KOPT-K1 (cell line): ENCODE data around the gene GRIN2C.

Experiments used
- H3K27ac ChIP-seq: fragments of 200-600 bp; sonication (generic); 2 replicates; pipeline ENCODE4 v1.5.1; 2016; ENCODE audit warnings: antibody characterized with exemption, mild to moderate bottlenecking, low read depth, low read length; ENCODE audit not compliant: poor library complexity, severe bottlenecking
- H3K36me3 ChIP-seq: fragments of 200-600 bp; sonication (generic); 2 replicates; pipeline ENCODE4 v1.5.1; 2017; ENCODE audit warnings: antibody characterized with exemption, mild to moderate bottlenecking, low read length, moderate library complexity; ENCODE audit not compliant: insufficient read depth
- H3K9me3 ChIP-seq: fragments of 200-600 bp; sonication (generic); 2 replicates; pipeline ENCODE4 v1.5.1; 2017; ENCODE audit warnings: antibody characterized with exemption, low read length, mild to moderate bottlenecking; ENCODE audit not compliant: insufficient read depth, poor library complexity, severe bottlenecking

GRIN2C gene

GRCh38 chr17:74892013-74892841 is 32.5 kb upstream of the GRIN2C start:
- no peaks in the 10 kb centered on the region for H3K9me3 ChIP-seq
- no peaks in the 10 kb centered on the region for H3K36me3 ChIP-seq
- H3K27ac ChIP-seq, result no peak overlapping the region

- Histone ChIP-seq H3K27ac (no peak overlapping the region), H3K9me3 (no peaks in the 10 kb centered on the region), H3K36me3 (no peaks in the 10 kb centered on the region)
These were observed 30.9 kb upstream of the GRIN2C start for GRCh38 chr17:74890554-74890953.

DNA sequence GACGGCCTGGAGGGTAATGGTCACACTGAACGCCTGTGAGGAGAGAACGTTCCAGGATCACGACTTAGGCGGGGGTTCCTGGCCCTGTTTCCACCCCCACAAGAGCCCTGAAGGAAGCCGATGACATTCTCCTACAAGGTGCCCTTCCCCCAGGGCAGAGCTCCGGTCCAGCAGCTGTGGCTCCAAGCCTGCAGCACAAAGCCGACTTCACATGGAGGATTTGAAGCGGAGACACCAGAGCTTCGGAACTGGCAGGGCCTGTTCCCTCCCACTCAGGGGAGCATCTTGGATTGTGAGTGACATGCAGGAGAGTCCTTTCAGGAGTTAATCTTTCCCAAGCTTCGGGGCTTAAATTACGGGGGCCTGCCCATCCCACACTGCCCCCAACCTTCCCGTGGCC is 28.8 kb upstream of the GRIN2C start:
- H3K27ac ChIP-seq, result no peak overlapping the region

DNA sequence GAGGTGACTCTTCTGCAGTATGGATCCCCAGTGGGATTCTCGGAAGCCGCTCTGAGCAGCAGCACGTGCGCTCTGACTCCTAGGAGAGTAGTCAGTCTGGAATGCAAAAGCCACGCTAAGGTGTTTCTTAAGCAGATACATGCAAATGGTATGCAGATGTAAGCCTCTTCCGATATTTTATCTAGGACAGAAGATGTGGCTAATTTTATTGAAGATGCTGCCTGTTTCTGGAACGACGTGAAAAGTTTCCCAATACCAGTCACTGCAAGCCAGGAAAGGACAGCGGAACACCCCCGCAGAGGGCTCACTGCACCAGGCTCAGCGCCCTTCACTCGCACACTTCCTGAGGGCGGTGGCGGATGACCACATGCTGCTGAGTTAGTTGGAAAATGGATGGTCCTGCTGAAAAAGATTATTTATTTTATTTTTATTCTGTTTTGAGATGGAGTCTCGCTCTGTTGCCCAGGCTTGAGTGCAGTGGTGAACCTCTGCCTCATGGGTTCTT is 23.6 kb upstream of the GRIN2C start:
- Histone ChIP-seq H3K36me3 (no peaks in the 10 kb centered on the region), H3K27ac (no peak overlapping the region), H3K9me3 (no peaks in the 10 kb centered on the region)

More for the DNA sequence above, 28.8 kb upstream of the GRIN2C start:
- H3K9me3 ChIP-seq, result no peaks in the 10 kb centered on the region
- H3K36me3 ChIP-seq, result no peaks in the 10 kb centered on the region

- Histone ChIP-seq H3K36me3 (no peaks in the 10 kb centered on the region), H3K9me3 (no peaks in the 10 kb centered on the region), H3K27ac (no peak overlapping the region)
These were observed 23.0 kb upstream of the GRIN2C start for GRCh38 chr17:74882517-74883240.

GRCh38 chr17:74881073-74881472 is 21.4 kb upstream of the GRIN2C start:
- Histone ChIP-seq H3K9me3 (no peaks in the 10 kb centered on the region), H3K27ac (no peak overlapping the region), H3K36me3 (no peaks in the 10 kb centered on the region)

DNA sequence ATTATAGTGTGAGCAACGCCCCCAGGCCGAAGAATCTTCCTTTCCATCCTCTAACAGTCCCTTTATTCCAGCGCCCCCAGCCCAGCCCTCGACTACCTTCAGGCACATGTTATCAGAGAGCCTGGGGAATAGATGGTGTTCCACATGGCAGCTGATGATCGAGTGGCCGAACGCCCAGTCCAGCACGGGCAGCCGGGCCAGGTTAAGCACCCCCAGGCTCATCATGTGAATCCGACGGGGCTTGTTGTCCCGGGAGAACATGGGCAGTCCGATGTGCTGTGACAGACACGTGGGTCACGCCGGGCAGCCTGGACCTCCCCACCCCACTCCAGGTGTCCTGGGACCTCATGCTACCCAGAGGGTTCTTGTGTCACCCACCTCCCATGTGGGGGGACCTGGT is 19.6 kb upstream of the GRIN2C start:
- no peaks in the 10 kb centered on the region for H3K36me3 ChIP-seq
- H3K27ac ChIP-seq, result no peak overlapping the region

GRCh38 chr17:74878658-74879057 is 19.0 kb upstream of the GRIN2C start:
- no peak overlapping the region for H3K27ac ChIP-seq
- no peaks in the 10 kb centered on the region for H3K36me3 ChIP-seq
- H3K9me3 ChIP-seq, result no peaks in the 10 kb centered on the region

More for the DNA sequence above, 19.6 kb upstream of the GRIN2C start:
- H3K9me3 ChIP-seq, result no peaks in the 10 kb centered on the region

- Histone ChIP-seq H3K36me3 (no peaks in the 10 kb centered on the region), H3K9me3 (no peaks in the 10 kb centered on the region), H3K27ac (no peak overlapping the region)
These were observed 18.2 kb upstream of the GRIN2C start for GRCh38 chr17:74877592-74878548.

- H3K9me3 ChIP-seq, result no peaks in the 10 kb centered on the region
These were observed 16.4 kb upstream of the GRIN2C start for GRCh38 chr17:74875977-74876593.

GRCh38 chr17:74875155-74875976 is 15.7 kb upstream of the GRIN2C start:
- Histone ChIP-seq H3K9me3 (no peaks in the 10 kb centered on the region), H3K27ac (no peak overlapping the region)

More at GRCh38 chr17:74875977-74876593, 16.4 kb upstream of the GRIN2C start:
- no peaks in the 10 kb centered on the region for H3K36me3 ChIP-seq
- no peak overlapping the region for H3K27ac ChIP-seq

GRCh38 chr17:74874615-74875037 is 14.9 kb upstream of the GRIN2C start:
- H3K27ac ChIP-seq, result no peak overlapping the region
- no peaks in the 10 kb centered on the region for H3K9me3 ChIP-seq
- no peaks in the 10 kb centered on the region for H3K36me3 ChIP-seq

More at GRCh38 chr17:74875155-74875976, 15.7 kb upstream of the GRIN2C start:
- H3K36me3 ChIP-seq, result no peaks in the 10 kb centered on the region

- no peaks in the 10 kb centered on the region for H3K36me3 ChIP-seq
- H3K9me3 ChIP-seq, result no peaks in the 10 kb centered on the region
- H3K27ac ChIP-seq, result peak overlapping the region; percentile 82
These were observed 14.4 kb upstream of the GRIN2C start for GRCh38 chr17:74873874-74874614.
